GM10847 (cell line): ENCODE measurements around the gene MAGEB5.

ENCODE experiments used
- POLR2A ChIP-seq: IDR thresholded peaks from 2 replicates; pipeline ENCODE4 v1.6.1; 2011; ENCODE audit not compliant: insufficient read length; ENCODE audit errors: extremely low read depth

Gene MAGEB5, protein sequence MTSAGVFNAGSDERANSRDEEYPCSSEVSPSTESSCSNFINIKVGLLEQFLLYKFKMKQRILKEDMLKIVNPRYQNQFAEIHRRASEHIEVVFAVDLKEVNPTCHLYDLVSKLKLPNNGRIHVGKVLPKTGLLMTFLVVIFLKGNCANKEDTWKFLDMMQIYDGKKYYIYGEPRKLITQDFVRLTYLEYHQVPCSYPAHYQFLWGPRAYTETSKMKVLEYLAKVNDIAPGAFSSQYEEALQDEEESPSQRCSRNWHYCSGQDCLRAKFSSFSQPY

DNA sequence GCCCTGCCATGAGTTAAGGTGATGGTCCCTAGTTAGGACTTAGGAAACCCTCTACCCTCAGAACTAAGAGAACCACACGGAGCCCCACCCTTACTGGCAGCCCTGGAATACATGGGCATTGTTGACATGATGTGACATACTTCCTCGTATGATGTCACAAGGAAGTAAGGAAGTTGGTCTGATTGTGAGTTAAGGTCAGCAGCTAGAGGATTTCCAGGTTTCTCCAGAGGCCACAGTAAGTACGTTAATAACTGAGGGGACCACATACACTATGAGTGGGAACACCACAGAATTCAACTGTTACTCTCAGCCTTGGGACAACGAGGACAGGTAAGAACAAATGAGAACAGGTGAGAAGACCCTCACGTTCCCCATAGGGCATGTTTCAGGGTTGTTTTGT lies at the start of gene MAGEB5:
MAGEB5 (plus strand) TSS at position 301 of the 400 bp plus-strand sequence. CDS start 1,133 bp downstream, outside the sequence.
- TF ChIP-seq POLR2A, result no peak

DNA sequence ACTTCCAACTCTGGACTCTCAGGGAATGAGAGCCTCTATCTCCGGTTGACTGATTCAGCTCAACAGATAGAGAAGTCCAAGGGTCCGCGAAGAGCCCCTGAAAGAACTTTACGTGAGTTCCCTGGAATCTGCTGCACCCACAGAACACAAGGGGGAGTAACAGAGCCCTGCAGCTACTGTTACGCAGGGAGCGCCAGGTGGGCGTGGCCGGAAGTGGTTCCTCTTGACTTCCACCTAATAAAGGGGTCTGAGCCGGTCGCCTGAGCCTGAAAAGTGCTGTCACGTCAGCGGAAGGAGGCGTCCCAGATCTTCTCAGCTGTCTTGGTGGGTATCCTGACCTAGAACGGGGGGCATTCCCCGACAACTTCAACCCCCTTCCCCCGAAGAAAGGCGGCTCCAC lies 23.8 kb upstream of the MAGEB5 start, which contains the start of gene MAGEB6:
MAGEB6 (plus strand) TSS at position 237 of the 400 bp plus-strand sequence. CDS start 1,407 bp downstream, outside the sequence.
- no peak for TF ChIP-seq POLR2A

DNA sequence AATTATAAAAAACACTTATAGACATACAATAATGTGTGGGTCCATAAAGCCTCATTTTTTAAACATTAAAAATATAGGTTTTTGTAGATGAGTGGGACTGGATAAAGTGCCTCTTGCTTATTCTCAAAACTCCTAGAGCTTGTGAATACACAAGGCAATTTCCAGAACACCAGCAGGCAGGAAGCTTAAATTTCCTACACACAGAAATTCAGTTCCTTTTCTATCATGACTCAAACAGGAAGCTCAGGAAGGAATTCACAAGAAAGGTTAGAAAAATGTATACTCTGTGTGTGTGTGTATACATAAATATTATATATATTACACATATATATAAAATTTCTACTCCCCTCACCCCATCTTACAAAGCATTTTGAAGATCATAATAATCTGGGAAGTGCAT lies 12.4 kb upstream of the MAGEB5 start:
- TF ChIP-seq POLR2A, result no peak

DNA sequence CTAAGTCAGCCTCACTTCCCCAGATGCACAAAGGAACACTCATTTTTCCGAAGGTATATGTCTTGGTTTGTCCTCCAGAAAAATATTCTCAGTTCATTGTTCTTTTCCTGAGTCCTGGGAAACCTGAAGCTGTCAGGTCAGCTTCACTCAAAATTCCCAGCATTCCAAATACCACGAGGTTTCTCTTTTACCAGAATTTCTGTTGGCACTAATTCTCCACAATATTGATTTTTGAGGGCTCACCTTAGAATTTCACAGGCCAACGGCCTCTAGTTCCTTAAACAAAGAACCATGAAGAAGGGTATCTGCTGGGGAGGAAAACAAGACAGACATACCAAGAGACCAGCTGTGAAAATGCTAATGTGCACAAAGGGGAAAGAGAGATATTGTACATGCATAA lies 8.0 kb upstream of the MAGEB5 start:
- no peak for TF ChIP-seq POLR2A

DNA sequence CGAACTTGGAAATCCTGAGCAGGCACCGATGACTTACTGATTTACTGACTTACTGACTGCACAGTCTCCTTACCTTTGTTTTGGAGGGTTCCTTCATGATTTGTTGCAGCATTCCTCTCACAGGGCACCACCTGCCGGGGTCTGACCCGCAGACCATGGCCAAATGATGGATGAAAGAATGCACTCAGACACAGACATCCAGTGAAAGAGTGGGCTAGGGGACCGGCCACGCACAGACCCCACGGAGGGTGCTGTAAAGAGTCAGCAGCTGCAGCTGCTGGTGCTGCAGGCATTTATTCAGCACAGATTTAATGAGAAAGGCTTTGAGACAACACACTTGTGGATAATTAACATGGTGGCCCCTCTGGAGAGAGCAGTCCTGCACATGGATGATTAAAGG lies 3.4 kb downstream of the MAGEB5 start:
- TF ChIP-seq POLR2A, result no peak

GRCh38 chrX:26234177-26234576 lies 18.2 kb downstream of the MAGEB5 start:
- no peak for TF ChIP-seq POLR2A

GRCh38 chrX:26253526-26253925 lies 37.6 kb downstream of the MAGEB5 start:
- TF ChIP-seq POLR2A, result no peak

DNA sequence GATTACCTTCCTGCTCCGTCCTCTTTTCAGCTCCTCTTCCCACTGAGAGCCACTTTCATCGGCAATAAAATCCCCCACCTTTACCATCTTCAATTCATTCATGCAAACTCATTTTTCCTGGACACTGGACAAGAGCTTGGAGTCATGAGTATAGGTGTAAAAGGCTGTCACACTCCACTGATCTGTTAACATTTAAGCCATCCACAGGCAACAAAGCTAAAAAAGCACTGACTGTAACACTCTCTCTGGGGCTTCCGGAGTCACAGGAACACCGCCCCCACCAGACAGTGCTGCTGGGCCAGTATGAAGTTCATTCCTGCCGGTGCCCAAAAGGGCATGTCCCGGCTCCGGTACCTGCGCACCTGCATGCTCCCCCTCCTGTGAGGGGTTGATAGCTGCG lies 38.5 kb downstream of the MAGEB5 start:
- no peak for TF ChIP-seq POLR2A

- no peak for TF ChIP-seq POLR2A
Observed at GRCh38 chrX:26262121-26262523, 46.2 kb downstream of the MAGEB5 start.
